ENCODE measurements around the gene JAZF1. TPM values are rescaled to one million over a fixed set of nuclear protein-coding genes. Genes with fewer than 3 reads are reported as not detected.

Gene JAZF1
- polyA plus RNA-seq, 1 experiment = 11.6 TPM

DNA sequence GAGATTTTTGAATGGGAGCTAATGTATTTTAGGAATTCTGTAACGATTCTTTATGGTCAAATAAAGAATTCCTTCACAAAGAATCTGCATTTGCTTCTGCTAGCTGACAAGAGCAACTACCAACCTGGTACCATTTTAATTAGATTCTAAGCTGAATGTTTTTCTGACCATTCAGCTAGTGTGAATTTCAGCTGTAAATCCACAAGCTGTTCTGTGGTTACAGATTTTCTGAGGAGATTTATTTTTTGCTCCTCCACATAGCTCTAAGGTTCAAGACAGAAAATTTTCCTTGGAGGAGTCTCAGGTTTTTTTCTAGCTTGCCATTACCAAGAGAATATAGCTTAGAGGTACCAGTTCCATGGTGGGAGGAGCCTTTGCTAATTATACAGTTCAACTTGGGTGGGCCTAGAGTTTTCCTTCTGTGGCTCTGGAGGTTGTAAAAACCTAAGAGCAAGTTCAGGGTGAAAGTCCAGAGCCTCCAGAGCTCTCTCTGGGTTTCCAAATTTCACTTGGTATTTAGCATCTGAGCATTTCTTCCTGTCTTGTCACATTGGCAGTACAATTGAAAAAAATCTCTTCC, 120.1 kb downstream of the JAZF1 start:
- POLR2A ChIA-PET = interaction anchor here (0.6 to 1.1 kb wide), 4 partner anchors 9 to 1865 kb away, joined by 3 to 6 read pairs (median 4); partner anchors contain the start of gene JAZF1
- H3K36me3 ChIP-seq (ENCODE audit: control insufficient read depth, insufficient read depth, low read length) = no peaks in the 10 kb centered on the region
- DNase-seq (ENCODE audit: low read depth) = no peak
- no peak for TF ChIP-seq CTCF (IDR thresholded peaks at IDR 0.05; ENCODE audit: insufficient read depth, low read depth, low read length)
- CTCF ChIA-PET = interaction anchor here (1.0 to 8.7 kb wide), 8 partner anchors 11 to 881 kb away, joined by 3 to 108 read pairs (median 10); no protein-coding TSS in a partner anchor
- no peaks in the 10 kb centered on the region for H3K27me3 ChIP-seq (ENCODE audit: control insufficient read depth, insufficient read depth, low read length)
- no peak overlapping the region for H3K4me3 ChIP-seq (ENCODE audit: low read depth, low read length)

DNA sequence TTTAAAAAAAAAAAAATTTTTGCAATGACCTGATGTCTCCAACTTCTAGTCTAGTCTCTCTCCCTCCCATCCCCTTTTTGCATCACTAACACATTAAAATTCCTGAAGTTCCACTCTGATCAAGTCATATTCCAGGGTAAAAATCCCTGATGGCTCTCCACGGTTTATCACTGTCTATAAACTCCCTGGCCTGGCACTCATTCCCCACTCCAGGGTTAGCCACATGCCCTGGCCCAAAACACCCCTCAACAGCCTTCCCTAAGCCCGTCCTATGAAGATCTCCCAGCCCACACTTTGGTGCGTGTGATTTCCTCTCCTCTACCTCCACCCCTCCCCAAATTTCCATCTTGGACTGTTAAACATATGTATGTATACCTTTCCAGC, 125.4 kb downstream of the JAZF1 start:
- no peak overlapping the region for H3K4me3 ChIP-seq (ENCODE audit: low read depth, low read length)
- H3K36me3 ChIP-seq (ENCODE audit: control insufficient read depth, insufficient read depth, low read length) = no peaks in the 10 kb centered on the region
- TF ChIP-seq CTCF (IDR thresholded peaks at IDR 0.05; ENCODE audit: insufficient read depth, low read depth, low read length) = no peak
- CTCF ChIA-PET = interaction anchor here (1.1 to 8.7 kb wide), 5 partner anchors 10 to 41 kb away, joined by 3 to 108 read pairs (median 4); no protein-coding TSS in a partner anchor
- no peaks in the 10 kb centered on the region for H3K27me3 ChIP-seq (ENCODE audit: control insufficient read depth, insufficient read depth, low read length)
- no peak for DNase-seq (ENCODE audit: low read depth)
- POLR2A ChIA-PET = no interaction called here

GRCh38 chr7:28054531-28055160, 125.9 kb downstream of the JAZF1 start:
- H3K27me3 ChIP-seq (ENCODE audit: control insufficient read depth, insufficient read depth, low read length) = no peaks in the 10 kb centered on the region
- no peak for TF ChIP-seq CTCF (IDR thresholded peaks at IDR 0.05; ENCODE audit: insufficient read depth, low read depth, low read length)
- no peak overlapping the region for H3K4me3 ChIP-seq (ENCODE audit: low read depth, low read length)
- ChIA-PET CTCF (interaction anchor here (1.1 to 1.6 kb wide), 3 partner anchors 11 to 42 kb away, joined by 3 to 4 read pairs (median 4); no protein-coding TSS in a partner anchor), POLR2A (interaction anchor here (1.1 kb wide), 1 partner anchor 16 kb away, joined by 5 read pairs; no protein-coding TSS in a partner anchor)
- DNase-seq (ENCODE audit: low read depth) = no peak
- H3K36me3 ChIP-seq (ENCODE audit: control insufficient read depth, insufficient read depth, low read length) = no peaks in the 10 kb centered on the region

DNA sequence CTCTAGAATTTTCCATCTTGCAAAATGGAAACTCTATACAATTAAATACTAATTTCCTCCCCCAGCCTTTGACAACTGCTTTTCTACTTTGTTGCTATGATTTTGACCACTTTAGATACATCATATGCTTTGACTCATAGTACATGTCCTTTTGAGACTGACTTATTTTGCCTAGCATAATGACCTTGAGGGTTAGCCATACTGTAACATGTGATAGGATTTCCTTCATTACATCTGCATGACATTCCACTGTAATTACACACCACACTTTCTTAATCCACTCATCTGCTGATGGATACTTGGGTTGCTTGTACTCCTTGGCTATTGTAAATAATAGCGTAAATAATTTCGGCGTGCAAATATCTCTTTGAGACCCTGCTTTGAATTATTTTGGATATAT, 127.7 kb downstream of the JAZF1 start:
- CTCF ChIA-PET = interaction anchor here (1.6 to 2.0 kb wide), 2 partner anchors 8 to 9 kb away, joined by 4 to 9 read pairs; no protein-coding TSS in a partner anchor
- H3K27me3 ChIP-seq (ENCODE audit: control insufficient read depth, insufficient read depth, low read length) = no peaks in the 10 kb centered on the region
- no peak overlapping the region for H3K4me3 ChIP-seq (ENCODE audit: low read depth, low read length)
- DNase-seq (ENCODE audit: low read depth) = no peak
- no peak for TF ChIP-seq CTCF (IDR thresholded peaks at IDR 0.05; ENCODE audit: insufficient read depth, low read depth, low read length)
- no peaks in the 10 kb centered on the region for H3K36me3 ChIP-seq (ENCODE audit: control insufficient read depth, insufficient read depth, low read length)
- POLR2A ChIA-PET = no interaction called here

- Histone ChIP-seq H3K36me3 (ENCODE audit: control insufficient read depth, insufficient read depth, low read length) (no peaks in the 10 kb centered on the region), H3K4me3 (ENCODE audit: low read depth, low read length) (no peak overlapping the region), H3K27me3 (ENCODE audit: control insufficient read depth, insufficient read depth, low read length) (no peaks in the 10 kb centered on the region)
- ChIA-PET CTCF (interaction anchor here (3.4 kb wide), 1 partner anchor 13 kb away, joined by 12 read pairs; no protein-coding TSS in a partner anchor), POLR2A (no interaction called here)
- no peak for DNase-seq (ENCODE audit: low read depth)
- TF ChIP-seq CTCF (IDR thresholded peaks at IDR 0.05; ENCODE audit: insufficient read depth, low read depth, low read length) = no peak
These were observed 131.9 kb downstream of the JAZF1 start for GRCh38 chr7:28048694-28049093.

Measured in BJ (cell line).